ENCODE measurements around the gene PSMD9.

- TF ChIP-seq EZH2 (optimal IDR thresholded peaks at IDR 0.05; ENCODE audit: low read depth, low read length) (no peak), CTCF (IDR thresholded peaks at IDR 0.05; ENCODE audit: low read length) (no peak), EZH2phosphoT487 (IDR thresholded peaks at IDR 0.05; ENCODE audit: low read length) (no peak)
These were observed 72.7 kb downstream of the PSMD9 start for GRCh38 chr12:121961195-121961879.
